ENCODE data around the gene ABI3.

GRCh38 chr17:49239963-49240362 is 29.5 kb downstream of the ABI3 start:
- TF ChIP-seq CTCF (IDR thresholded peaks at IDR 0.05) (no peak), POLR2AphosphoS5 (IDR thresholded peaks at IDR 0.05) (no peak)
